GM12873 (cell line): Measurements from ENCODE around the gene PRTG.

Source experiments
- CTCF ChIP-seq: IDR thresholded peaks from 2 replicates; pipeline ENCODE4 v1.5.1; 2012; ENCODE audit warnings: low read depth, mild to moderate bottlenecking, moderate library complexity, low read length, control low read depth; ENCODE audit not compliant: insufficient read depth; ENCODE audit errors: missing control alignments

Gene PRTG

GRCh38 chr15:55721554-55722185 is 21.3 kb downstream of the PRTG start:
- TF ChIP-seq CTCF, result no peak

GRCh38 chr15:55715355-55716076 is 27.4 kb downstream of the PRTG start:
- no peak for TF ChIP-seq CTCF

GRCh38 chr15:55714064-55714463 is 28.9 kb downstream of the PRTG start:
- no peak for TF ChIP-seq CTCF

GRCh38 chr15:55712363-55712762 is 30.6 kb downstream of the PRTG start:
- no peak for TF ChIP-seq CTCF

- TF ChIP-seq CTCF, result no peak
Observed at GRCh38 chr15:55710286-55710685, 32.7 kb downstream of the PRTG start.

- TF ChIP-seq CTCF, result no peak
Observed at GRCh38 chr15:55709458-55709857, 33.5 kb downstream of the PRTG start.

- no peak for TF ChIP-seq CTCF
Observed at GRCh38 chr15:55708720-55709119, 34.2 kb downstream of the PRTG start.
